Hepatocyte (in vitro differentiated cells): Measurements from ENCODE around the gene ADAM33.

ENCODE experiments used
- EZH2 ChIP-seq: fragments of 200-600 bp; sonication (generic); IDR thresholded peaks from 2 replicates; pipeline ENCODE4 v1.6.1; 2016; ENCODE audit warnings: antibody characterized with exemption, mild to moderate bottlenecking, borderline replicate concordance
- EZH2phosphoT487 ChIP-seq: fragments of 200-600 bp; sonication (generic); IDR thresholded peaks from one replicate; pipeline ENCODE4 v1.6.1; 2018; ENCODE audit warnings: antibody characterized with exemption, mild to moderate bottlenecking, low read depth, moderate library complexity; ENCODE audit not compliant: unreplicated experiment, severe bottlenecking
- TF ChIP-seq, protein P1 (sequence below): fragments of 200-600 bp; sonication (generic); IDR thresholded peaks from 2 replicates; pipeline ENCODE4 v1.5.1; 2016; ENCODE audit warnings: antibody characterized with exemption, mild to moderate bottlenecking; ENCODE audit not compliant: poor library complexity

DNA sequence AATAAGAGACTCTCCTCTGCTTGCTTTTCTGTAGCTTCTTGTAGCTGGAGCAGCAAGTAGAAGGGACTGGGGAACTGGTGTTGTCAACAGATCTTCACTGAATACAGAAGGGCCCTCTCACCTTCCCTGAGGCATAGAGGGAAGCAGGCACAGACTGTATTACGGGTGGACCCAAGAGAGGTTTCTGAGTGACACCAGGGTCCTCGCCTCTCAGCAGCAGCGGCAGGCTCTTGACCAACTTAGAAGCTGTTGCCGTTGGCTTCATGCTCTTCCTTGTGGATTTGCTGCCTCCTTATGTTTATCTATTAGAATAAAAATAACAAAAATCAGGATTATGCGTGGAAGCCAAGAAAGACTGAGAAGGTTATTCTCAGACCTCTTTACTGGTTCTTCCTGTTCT is 50.3 kb downstream of the ADAM33 start:
- TF ChIP-seq EZH2 = no peak
- TF ChIP-seq, protein P1, sequence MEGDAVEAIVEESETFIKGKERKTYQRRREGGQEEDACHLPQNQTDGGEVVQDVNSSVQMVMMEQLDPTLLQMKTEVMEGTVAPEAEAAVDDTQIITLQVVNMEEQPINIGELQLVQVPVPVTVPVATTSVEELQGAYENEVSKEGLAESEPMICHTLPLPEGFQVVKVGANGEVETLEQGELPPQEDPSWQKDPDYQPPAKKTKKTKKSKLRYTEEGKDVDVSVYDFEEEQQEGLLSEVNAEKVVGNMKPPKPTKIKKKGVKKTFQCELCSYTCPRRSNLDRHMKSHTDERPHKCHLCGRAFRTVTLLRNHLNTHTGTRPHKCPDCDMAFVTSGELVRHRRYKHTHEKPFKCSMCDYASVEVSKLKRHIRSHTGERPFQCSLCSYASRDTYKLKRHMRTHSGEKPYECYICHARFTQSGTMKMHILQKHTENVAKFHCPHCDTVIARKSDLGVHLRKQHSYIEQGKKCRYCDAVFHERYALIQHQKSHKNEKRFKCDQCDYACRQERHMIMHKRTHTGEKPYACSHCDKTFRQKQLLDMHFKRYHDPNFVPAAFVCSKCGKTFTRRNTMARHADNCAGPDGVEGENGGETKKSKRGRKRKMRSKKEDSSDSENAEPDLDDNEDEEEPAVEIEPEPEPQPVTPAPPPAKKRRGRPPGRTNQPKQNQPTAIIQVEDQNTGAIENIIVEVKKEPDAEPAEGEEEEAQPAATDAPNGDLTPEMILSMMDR = no peak
- no peak for TF ChIP-seq EZH2phosphoT487
